ENCODE results near the gene ZBTB7A.

GRCh38 chr19:4075373-4075772 is 8.7 kb upstream of the ZBTB7A start:
- TF ChIP-seq CTCF (IDR thresholded peaks at IDR 0.05) (no peak), POLR2AphosphoS5 (IDR thresholded peaks at IDR 0.05) (no peak)
